Measurements from ENCODE around the gene SP7. TPM values are rescaled to one million over a fixed set of nuclear protein-coding genes. Genes with fewer than 3 reads are reported as not detected.
"Not testable (repeated sequence)": the region's sequence is repeated elsewhere in the genome, so short reads cannot be mapped to it uniquely, and the experiment has no call there.

Gene SP7
- total RNA-seq, 4 donors from 2014 or later: 0.21 TPM; not detected in 3

- peak in 2 of 5 experiments; percentile 12 to 53 for TF ChIP-seq CTCF (IDR thresholded peaks at IDR 0.05)
- peak in 1 of 2 donors; percentile 51 for TF ChIP-seq POLR2A (IDR thresholded peaks at IDR 0.05)
- TF ChIP-seq EP300 (IDR thresholded peaks at IDR 0.05): peak in 1 of 2 donors; percentile 74
- H3K36me3 ChIP-seq: peaks cover 0 to 53% (median 7%) of the 10 kb centered on the region in 3 donors
- H3K9me3 ChIP-seq: no peaks in the 10 kb centered on the region
- peak within 1 kb of the TSS in 3 of 4 donors; percentile 66 to 75 (median 71) for H3K27ac ChIP-seq
- no peaks in the 10 kb centered on the region for H3K27me3 ChIP-seq
- WGBS, 2 donors: 1% methylated on average over 36 to 49 of the region's 51 CpGs
- peaks cover 0 to 75% (median 39%) of the 10 kb centered on the region in 4 donors for H3K4me1 ChIP-seq
- DNase-seq (ENCODE audit: low spot score in 2 of 2): peak; percentile 52 to 69
- H3K4me3 ChIP-seq: peak within 1 kb of the TSS; percentile 51 to 76 (median 63)
These were observed 36.5 kb downstream of the SP7 start, which contains the start of gene MYG1 for GRCh38 chr12:53299454-53300180. TSS of gene MYG1 (plus strand) at chr12:53299695. CDS start at chr12:53299738, 43 bp downstream.

- DNase-seq (ENCODE audit: low spot score in 2 of 2): peak in 1 of 2 donors; percentile 46
- peaks cover 0 to 48% (median 7%) of the 10 kb centered on the region in 3 donors for H3K36me3 ChIP-seq
- no peaks in the 10 kb centered on the region for H3K9me3 ChIP-seq
- H3K4me1 ChIP-seq: peaks cover 0 to 78% (median 41%) of the 10 kb centered on the region in 4 donors
- TF ChIP-seq CTCF (IDR thresholded peaks at IDR 0.05) (no peak), POLR2A (IDR thresholded peaks at IDR 0.05) (no peak), EP300 (IDR thresholded peaks at IDR 0.05) (no peak)
- no peaks in the 10 kb centered on the region for H3K27me3 ChIP-seq
- H3K27ac ChIP-seq: peak overlapping the region in 3 of 4 donors; percentile 66 to 75 (median 71)
- WGBS, 2 donors: 45 to 49% methylated on average over 5 of the region's 5 CpGs
- H3K4me3 ChIP-seq: peak overlapping the region; percentile 51 to 76 (median 63)
These were observed 37.1 kb downstream of the SP7 start for GRCh38 chr12:53299101-53299453.

- H3K4me1 ChIP-seq: peaks cover 0 to 74% (median 41%) of the 10 kb centered on the region in 4 donors
- no peaks in the 10 kb centered on the region for H3K27me3 ChIP-seq
- 56 to 57% methylated on average over 5 of the region's 5 CpGs for WGBS, 2 donors
These were observed 38.0 kb downstream of the SP7 start for GRCh38 chr12:53298164-53298563.

GRCh38 chr12:53297106-53297505 is 39.0 kb downstream of the SP7 start:
- Histone ChIP-seq H3K4me1 (peaks cover 0 to 63% (median 41%) of the 10 kb centered on the region in 4 donors), H3K27ac (peak overlapping the region in 2 of 4 donors; percentile 6 to 94), H3K36me3 (peaks cover 0 to 28% (median 7%) of the 10 kb centered on the region in 3 donors)
- not testable (repeated sequence) for H3K9me3 ChIP-seq; DNase-seq (ENCODE audit: low spot score in 2 of 2); H3K4me3 ChIP-seq; H3K27me3 ChIP-seq
- 91 to 97% methylated on average over 10 of the region's 10 CpGs for WGBS, 2 donors

More at GRCh38 chr12:53298164-53298563, 38.0 kb downstream of the SP7 start:
- peak overlapping the region in 1 of 4 donors; percentile 75 for H3K27ac ChIP-seq
- DNase-seq (ENCODE audit: low spot score in 2 of 2): no peak
- TF ChIP-seq CTCF (IDR thresholded peaks at IDR 0.05) (no peak), EP300 (IDR thresholded peaks at IDR 0.05) (no peak), POLR2A (IDR thresholded peaks at IDR 0.05) (no peak)
- no peak overlapping the region for H3K4me3 ChIP-seq
- peaks cover 0 to 39% (median 7%) of the 10 kb centered on the region in 3 donors for H3K36me3 ChIP-seq
- H3K9me3 ChIP-seq: no peaks in the 10 kb centered on the region

GRCh38 chr12:53295891-53296219 is 40.3 kb downstream of the SP7 start:
- Histone ChIP-seq H3K9me3 (no peaks in the 10 kb centered on the region), H3K27me3 (no peaks in the 10 kb centered on the region), H3K4me1 (peaks cover 0 to 51% (median 38%) of the 10 kb centered on the region in 4 donors), H3K36me3 (peaks cover 0 to 16% (median 7%) of the 10 kb centered on the region in 3 donors), H3K4me3 (peak overlapping the region; percentile 59 to 83 (median 68)), H3K27ac (peak overlapping the region; percentile 65 to 94 (median 90))
- WGBS, 2 donors: 3% methylated on average over 12 of the region's 12 CpGs
- TF ChIP-seq EP300 (IDR thresholded peaks at IDR 0.05): no peak
- TF ChIP-seq POLR2A (IDR thresholded peaks at IDR 0.05): no peak
- no peak for TF ChIP-seq CTCF (IDR thresholded peaks at IDR 0.05)
- no peak for DNase-seq (ENCODE audit: low spot score in 2 of 2)

All from tibial nerve (tissue), 4 donors.